HG02884 (cell line): ENCODE data around the gene APLN.

Source experiments
- ATAC-seq: cut with Tn5 transposase; IDR thresholded peaks from one replicate; pipeline ENCODE4 v1.9.1; 2021; ENCODE audit warnings: mild to moderate bottlenecking, moderate library complexity; ENCODE audit not compliant: unreplicated experiment

APLN gene, protein sequence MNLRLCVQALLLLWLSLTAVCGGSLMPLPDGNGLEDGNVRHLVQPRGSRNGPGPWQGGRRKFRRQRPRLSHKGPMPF

DNA sequence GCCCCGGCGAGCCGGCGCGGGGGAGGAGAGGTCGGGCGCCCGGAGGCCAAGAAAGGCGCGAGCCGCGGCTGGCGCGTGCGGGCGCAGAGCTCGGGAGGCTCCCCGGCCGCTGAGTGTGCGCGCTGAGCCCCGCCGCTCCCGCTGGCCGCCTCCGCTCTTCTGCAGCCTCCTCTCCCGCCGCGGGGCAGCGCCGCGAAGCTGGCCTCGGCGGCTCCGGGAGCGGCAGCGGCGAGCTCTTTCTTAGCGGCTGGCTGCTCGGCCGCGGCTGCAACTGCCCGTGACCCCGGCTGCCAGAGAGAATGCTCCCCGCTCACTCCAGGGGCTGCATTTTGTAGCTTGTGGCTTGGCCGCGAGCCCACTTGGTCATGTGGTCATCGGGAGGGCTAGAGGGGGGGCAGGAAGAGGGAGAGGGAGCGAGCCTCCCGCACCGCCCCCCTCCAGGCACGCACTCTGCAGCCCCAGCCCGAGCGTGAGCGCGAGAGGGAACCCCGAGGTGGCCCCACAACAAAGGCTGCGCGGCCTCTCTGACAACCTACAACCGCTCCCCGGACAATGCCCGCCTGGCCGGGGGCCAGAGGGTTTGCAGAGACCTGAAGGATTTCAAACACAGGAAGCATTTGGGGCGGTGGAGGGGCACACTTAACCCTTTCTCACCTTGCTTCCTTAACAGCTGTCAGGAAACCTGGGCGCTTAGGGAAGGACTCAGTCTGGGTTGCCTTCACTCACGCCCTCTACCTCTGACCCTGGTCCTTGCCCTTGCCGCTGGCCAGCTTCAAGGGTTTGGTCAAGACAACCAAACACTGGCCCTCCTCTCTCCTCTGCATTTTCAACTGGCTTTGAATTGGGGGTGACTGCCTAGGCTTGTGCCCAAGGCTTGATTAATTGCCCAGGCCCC lies at the start of gene APLN:
TSS of gene APLN (minus strand) at position 305 of the 895 bp plus-strand sequence. CDS start 326 bp downstream, outside the sequence.
- ATAC-seq = peak; percentile 34

DNA sequence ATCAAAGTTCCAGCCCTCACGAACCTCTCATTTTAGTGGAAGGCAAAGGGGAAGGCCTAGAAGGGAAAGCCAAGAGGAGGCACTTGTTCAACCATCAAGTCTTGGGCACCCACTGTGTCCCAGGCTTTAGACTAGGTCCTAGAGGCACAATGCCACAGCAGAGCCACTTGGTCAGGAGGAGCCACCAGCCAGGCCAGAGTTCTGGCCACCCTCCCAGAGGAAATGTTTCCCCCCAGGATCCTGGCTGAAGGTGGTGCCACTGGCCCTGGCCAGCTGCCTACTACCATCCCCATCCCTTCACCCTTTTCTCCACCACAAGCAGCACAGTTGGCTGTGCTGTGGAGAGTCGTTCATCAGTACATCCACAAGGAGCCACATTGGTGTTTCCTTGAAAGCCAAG lies 49.7 kb upstream of the APLN start:
- ATAC-seq = no peak

DNA sequence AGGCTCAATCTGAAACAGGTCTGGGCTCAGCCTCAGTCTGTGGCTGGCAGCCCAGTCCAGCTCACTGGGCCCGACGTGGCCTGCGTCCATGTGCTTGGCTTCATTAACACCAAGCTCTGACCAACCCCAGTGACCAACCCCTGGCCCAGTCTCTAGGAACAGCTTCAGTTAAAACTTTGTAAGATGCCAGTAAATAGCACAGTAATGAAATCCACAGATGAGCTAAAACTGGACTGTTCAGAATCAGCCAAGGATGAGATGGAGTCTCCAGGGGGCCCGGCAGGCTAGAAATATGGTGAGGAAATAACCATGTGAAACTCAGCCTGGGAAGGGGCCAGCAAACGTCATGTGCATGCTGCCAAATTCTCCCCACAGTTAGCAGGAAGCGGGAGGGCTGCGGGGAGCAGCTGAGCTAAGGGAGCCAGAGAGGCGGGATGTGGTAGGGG lies 46.9 kb upstream of the APLN start:
- no peak for ATAC-seq

DNA sequence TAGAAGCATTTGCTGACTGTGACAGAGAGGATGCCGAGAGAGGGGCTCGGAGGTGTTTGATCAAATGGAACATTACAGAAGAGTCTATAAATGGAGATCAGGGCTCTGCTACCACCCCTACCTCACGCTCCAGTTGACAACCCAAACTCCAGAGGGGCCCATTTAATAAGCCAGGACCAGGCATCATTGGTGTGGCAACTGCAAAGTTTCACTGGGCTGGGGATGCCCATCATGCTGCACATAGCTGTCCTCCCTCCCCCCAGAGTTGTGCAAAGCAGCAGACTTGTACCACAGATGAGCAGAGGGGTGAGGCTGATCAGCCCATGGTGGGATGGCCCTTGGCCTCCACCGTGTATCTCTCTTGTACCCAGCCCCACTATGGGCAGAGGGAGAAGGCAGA lies 45.8 kb upstream of the APLN start:
- no peak for ATAC-seq

DNA sequence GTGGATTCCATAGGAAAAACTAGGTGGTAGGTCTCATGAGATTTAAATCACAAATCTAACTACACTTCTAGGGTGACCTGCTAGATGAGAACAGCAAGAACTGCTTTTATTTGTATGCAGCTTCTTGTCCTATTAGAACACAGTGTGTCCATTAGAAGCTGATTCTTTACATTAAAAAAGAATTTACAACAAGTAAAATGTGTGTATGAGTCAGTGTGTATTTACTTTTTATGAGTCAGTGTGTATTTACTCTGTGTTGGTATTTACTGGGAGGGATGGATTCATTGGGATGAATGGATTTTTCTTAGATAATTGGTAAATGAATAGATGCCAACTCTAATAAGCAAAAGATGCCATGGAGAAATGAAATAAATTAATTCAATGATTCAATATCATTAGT lies 43.4 kb upstream of the APLN start:
- no peak for ATAC-seq

DNA sequence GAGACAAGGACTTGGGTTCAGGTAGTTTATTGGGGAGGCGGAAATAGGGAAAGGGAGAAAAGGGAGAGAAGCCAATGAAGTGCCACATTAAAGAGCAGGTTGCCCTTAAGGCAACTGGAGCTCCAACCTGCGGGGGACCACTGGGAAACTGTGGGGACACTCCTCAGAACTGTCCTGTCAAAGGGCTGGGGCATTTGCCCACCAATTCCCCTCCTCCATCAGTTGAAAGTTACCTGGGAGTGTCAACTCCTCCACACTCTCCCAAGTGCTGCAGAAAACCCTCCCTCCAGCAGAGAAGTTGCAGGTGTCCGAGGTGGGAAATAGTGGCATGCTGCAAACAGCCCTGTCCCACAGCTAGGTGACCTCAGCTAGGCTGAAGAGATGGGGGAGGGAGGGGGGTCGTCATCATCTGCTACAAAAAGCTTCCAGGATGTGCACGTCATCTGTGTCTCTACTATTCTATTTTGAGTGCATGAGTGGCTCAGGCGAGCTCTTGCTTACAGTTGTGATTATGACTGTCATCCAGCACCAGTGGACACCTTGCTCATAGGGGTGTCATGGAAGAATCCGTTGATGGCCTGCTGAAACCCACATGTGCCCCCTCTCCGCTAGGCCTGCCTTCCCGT lies 42.6 kb upstream of the APLN start:
- ATAC-seq = no peak

DNA sequence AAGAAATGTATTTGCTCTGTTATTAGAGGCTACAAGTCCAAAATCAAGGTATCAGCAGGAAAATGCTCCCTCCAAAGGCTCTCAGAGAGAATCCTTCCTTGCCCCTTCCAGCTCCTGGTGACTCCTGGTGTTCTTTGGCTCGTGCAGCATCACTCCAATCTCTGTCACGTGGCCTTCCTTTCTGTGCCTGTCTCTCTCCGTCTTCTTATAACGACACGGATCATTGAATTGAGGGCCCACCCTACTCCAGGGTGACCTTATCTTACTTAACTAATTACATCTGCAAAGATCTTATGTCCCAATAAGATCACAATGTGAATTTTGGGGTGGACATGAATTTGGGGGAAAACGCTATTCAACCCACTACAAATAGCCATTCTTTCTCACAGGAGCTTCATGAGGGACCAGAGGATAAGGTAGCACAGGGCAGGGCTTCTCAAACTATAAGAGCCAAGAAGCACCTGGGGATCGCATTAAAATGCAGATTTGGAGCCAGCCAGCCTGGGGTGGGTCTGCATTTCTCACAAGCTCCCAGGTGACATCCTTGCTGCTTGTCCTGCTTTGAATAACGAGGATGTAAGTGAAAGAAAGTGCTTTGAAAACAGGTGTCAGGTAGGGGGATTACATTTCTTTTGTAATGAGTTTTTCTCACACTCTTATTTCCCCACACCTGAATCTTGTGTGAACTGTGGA lies 41.9 kb upstream of the APLN start:
- no peak for ATAC-seq

DNA sequence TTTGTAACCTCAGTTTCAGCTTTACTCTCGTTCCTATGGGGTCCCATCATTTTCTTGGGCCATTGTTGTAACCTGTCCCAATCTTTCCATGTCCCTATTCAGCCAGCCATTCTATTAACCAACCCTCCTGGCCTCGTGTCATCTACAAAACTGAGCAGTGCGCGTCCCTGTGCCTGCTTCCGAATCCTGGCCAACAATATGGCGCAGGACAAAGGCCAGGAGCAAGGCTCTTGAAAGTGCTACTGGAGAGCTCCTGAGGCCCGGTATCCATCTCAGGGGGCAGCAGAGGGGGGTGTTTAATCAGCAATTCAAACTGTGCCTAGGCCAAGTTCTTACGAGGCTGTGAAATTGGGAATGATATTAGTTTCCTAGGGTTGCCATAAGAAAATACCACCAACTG lies 41.2 kb upstream of the APLN start:
- ATAC-seq = no peak

DNA sequence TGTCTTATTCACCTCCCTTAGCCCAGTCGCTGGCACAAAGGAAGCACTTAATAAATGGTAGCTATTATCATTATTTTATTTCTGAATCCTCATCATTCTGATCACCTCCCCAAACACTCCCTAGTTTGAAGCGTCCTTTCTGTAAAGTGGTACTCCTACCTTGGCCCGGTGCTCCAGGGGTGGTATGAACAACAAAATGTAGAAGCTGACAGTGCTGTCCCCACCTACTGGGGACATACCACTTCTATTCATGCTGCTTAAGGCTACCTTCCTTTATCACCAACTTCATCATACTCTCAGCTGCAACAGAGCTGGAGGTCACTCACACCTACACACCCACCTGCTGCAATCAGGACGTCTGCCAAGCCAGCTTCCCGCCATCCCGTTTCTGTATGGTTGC lies 40.8 kb upstream of the APLN start:
- ATAC-seq = no peak

DNA sequence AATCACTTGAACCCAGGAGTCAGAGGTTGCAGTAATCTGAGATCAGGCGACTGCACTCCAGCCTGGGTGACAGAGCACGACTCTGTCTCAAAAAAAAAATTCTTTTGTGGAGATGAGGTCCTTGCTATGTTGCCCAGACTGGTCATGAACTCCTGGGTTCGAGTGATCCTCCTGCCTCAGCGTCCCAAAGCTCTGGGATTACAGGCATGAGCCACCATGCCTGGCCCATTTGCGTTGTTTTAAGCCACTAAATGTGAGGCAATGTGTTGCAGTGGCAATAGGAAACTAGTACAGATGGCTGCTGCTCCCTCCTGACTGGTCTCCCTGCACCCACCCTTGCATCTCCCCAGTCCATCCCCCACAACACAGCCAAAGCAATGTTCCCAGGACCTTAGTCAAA lies 40.0 kb upstream of the APLN start:
- ATAC-seq = no peak

DNA sequence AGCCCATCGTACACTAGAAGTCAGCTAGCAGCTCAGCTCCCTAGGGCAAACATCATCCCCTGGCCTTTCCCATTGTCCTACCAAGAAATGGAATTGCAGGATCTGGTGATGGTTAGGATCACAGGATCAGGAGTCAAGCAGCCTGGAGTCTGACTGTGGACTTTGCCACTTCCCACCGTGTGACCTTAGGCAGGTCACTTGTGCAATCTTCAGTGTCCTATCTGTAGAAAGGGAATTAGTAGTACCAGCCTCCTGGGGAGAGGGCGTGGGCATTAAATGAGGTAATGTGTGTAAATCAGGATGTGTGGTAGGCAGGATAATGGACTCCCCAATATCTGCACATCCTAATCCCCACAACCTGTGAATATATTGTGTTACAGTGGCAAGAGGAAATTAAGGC lies 38.6 kb upstream of the APLN start:
- ATAC-seq = no peak

DNA sequence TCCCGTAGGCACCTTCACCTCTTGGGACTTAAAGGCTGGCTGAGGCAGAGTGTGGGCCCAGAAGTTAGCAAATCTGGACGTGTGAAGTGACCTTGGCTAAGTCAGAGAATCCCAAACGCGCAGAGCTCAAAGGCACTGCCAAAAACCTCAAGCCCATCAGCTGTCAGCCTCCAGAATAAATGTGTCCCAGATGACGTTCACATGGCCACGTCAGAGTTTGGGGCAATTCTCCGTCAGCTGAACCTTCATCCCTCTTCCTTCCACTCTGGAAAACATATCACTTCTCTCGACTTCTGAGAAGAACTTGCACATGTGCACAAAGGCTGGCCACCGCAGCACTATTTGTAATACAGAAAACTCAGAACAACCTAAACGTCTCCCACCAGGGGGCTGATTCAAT lies 35.7 kb upstream of the APLN start:
- ATAC-seq = no peak

DNA sequence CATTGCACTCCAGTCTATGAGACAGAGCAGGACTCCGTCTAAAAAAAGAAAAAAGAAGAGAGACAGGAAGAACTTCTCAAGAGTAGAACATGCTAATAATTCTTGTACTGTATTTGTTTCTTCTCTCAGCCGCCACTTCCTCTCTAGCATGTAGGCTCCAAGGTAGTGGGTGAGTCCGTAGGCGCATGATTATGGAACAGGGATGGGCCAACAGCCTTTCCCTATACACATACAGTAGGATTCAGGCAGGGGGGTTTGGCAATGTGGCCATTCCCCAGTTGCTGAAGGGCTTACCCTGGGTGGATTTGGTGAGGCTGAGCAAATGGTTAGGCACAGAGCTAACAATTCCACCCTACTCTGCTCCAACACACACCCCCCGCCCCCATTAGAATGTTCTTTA lies 35.0 kb upstream of the APLN start:
- ATAC-seq = no peak

DNA sequence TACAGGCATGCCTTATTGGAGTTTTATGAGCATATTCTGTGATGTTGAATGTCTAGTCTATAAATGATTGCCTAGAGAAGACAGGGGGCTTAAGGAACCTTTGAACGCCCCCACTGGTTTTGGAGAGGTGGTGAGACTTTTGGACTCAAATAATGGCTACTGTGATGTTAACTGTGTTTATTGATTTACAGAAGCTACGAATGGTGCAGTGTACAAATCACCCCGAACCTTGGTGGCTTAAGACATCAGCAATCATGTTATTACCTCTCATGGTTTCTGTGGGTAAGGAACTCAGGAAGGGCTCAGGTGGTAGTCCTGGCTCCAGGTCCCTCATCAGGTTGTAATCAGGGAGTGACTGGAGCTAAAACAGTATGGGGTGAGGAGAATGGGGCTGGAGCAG lies 33.3 kb upstream of the APLN start:
- ATAC-seq = no peak

DNA sequence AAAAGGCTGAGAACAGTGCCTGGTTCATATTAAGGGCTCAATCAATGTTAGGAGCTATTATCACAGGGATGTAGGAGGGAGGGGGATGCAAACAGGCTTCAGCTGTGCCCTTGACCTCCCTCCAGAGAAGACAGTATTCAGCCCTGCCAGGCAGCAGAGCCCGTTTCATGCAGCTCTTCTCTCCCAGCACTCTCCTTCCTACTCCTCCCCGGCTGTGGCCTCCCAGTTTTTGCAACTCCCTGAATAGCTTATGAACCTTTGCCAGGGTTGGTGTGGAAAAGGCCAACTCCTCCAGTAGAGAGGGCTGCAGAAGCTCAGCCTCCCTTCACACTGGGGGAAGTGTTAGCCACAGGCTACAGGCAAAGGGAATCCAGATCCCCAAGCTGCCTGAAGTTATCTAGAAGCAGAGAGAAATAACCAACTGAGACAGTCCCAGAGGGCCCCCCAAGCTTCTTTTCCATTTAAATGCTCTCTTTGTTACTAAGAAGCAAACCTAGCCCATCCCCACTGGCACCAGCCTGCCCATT lies 31.7 kb upstream of the APLN start:
- no peak for ATAC-seq

DNA sequence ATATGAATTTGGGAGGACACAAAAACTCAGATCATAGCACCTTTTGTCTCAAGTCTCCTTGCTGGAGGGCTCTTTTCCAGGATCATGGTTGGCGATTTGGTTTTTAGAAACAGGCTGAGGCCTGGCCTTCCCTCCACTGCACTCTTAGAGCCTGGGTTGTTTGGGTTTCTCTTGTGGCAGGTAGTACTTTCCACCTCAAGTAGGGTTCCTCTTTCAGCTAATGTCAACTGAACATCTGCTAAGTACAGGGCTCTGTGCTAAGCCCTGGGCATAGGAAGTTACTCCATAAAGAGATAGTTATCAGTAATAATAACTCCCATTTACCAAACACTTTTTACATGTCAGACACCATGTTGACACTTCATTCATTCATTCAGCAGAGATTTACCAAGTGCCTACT lies 28.2 kb upstream of the APLN start:
- no peak for ATAC-seq

DNA sequence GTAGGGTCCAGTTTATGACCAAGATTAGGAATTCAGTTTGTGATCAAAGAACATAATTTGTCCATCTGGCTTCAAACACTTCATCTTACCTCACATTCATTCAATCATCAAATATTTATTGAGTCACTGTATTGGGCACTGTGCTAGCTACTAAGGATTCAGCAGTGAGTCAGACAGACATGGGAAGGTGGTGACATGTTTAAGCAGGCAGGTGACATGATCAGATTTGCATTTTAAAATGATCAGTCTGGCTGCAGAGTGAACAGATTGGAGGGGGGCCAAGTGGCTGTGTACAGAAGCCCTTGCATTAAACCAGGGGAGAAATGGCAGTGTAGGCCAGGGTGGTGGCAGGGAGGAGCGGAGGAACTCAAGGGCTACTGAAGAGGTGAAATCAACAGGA lies 25.1 kb upstream of the APLN start:
- no peak for ATAC-seq

DNA sequence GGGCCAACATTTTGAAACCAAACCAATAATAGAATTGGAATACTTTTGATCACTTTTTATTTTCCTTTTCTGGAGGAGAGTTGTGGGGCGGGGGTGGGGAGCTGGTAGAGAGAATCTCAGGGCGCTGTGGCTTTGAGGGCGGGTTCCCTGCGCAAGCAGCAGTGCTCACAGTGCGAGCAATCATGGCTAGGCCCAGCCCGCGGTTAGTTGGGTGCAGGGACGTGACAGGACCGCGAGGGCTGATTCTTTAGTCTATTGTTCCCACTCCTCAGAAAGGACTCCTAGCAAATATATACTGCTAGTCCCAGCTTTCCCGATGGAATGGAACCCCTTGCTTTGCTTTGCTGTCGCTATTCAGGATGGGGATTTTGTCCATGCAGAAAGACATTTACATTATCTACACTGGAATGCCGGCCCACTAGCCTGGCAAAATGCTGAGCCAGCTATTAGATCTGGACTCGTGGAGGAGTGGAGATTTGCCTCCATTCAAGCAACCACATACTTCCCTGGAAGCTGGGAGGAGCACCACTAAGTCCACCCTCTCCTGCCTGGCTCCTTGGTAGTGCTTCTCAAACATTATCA lies 23.9 kb upstream of the APLN start:
- ATAC-seq = peak; percentile 50

DNA sequence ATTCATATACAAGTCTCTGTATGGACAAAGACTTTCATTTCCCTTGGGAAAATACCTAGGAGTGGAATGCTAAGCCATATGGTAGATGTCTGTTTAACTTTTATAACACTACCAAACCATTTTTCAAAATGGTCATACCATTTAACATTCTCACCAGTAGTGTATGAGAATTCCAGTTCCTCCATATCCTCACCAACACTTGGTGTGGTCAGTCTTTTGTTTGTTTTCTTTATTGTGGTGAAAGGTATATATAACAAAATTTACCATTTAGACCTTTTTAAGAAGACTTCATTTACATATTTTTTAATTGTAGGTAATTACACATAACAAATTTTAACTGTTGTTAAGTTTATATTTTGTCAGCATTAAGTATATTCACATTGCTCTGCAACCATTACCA lies 12.7 kb upstream of the APLN start:
- ATAC-seq = no peak

DNA sequence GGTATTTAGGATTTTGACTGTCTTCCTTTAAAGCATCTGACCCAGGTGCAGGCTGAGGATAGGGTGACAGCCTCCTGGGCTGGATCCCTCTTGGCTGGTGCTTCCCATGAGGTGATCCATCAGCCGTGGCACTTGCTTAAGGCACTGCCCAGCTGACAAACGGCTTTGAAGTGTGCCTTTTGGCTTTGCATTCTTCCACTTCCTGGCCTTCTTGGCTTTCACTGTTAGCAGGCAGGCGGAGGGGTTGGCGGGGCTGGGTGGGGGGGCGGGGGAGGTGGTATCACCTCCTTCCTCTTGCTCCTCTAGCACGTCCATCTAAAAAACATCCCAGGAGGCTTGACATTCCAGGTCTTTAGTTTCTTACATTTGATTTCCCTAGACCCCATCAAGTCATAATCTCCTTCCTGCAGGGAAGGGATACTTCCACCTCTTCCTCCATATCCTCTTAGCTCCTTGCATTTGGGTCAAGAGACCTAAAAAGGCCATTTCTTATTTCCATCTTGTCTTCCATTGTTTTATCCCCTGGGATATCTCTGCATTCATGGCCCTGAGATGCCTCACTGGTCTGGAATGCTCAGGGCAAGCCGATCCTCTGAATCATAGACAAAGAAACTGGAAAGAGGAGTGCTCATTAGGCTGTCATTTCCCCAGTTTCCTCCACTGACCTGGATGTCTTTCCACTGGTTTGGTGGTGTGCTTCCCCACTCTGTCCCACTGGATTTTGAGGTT lies 11.3 kb upstream of the APLN start:
- no peak for ATAC-seq
